CD4-positive, alpha-beta T cell (primary cell): ENCODE data around the gene SP6. TPM values are rescaled to one million over a fixed set of nuclear protein-coding genes. Genes with fewer than 3 reads are reported as not detected.

Experiments used
- ATAC-seq: fragments of 200-7000 bp; cut with Tn5 transposase; one replicate; pipeline ENCODE4 v1.10.0; 2022; ENCODE audit warnings: mild to moderate bottlenecking; ENCODE audit not compliant: poor library complexity
- CTCF ChIA-PET: fragments of 350-600 bp; sonication (Branson Sonifier 250); formaldehyde crosslinking; loops from one replicate; lab custom pipeline; 2021; ENCODE audit warnings: antibody characterized with exemption, inconsistent platforms; lab: Charles Lee
- POLR2A ChIA-PET: fragments of 350-600 bp; sonication (Branson Sonifier 250); formaldehyde crosslinking; loops from one replicate; lab custom pipeline; 2021; ENCODE audit warnings: antibody characterized with exemption, inconsistent platforms; lab: Charles Lee
- DNase-seq, 14 experiments: peaks; one replicate each; pipeline ENCODE4 v3.0.0-alpha.2; 2013 to 2020; ENCODE audit warnings: mixed read lengths in 2 of 14
- H3K27ac ChIP-seq, 2 donors: one replicate each; pipeline versions ENCODE4 v1.5.1 to v1.7.0; 2013; ENCODE audit warnings: low read length in 2 of 2, low read depth in 1 of 2, mild to moderate bottlenecking in 1 of 2
- H3K27me3 ChIP-seq, 2 experiments: 1 replicate in 1 of 2; 2 replicates in 1 of 2; pipeline versions ENCODE4 v1.6.1 to v1.7.0; 2013; ENCODE audit warnings: low read length in 2 of 2, control low read depth in 1 of 2, mild to moderate bottlenecking in 1 of 2, moderate library complexity in 1 of 2; ENCODE audit not compliant: insufficient read depth in 2 of 2, control insufficient read depth in 1 of 2
- H3K36me3 ChIP-seq: one replicate; pipeline ENCODE4 v1.6.1; 2013; ENCODE audit warnings: low read length, control low read depth; ENCODE audit not compliant: insufficient read depth
- H3K4me1 ChIP-seq: one replicate; pipeline ENCODE4 v1.6.1; 2013; ENCODE audit warnings: low read length, control low read depth; ENCODE audit not compliant: insufficient read depth
- H3K4me3 ChIP-seq: one replicate; pipeline ENCODE4 v1.5.1; 2013; ENCODE audit warnings: mild to moderate bottlenecking, low read length, moderate library complexity
- H3K9me3 ChIP-seq, 2 experiments: 1 replicate in 1 of 2; 2 replicates in 1 of 2; pipeline versions ENCODE4 v1.6.1 to v1.7.0; 2013; ENCODE audit warnings: low read length in 2 of 2, mild to moderate bottlenecking in 2 of 2, control low read depth in 1 of 2, moderate library complexity in 1 of 2; ENCODE audit not compliant: control insufficient read depth in 1 of 2, insufficient read depth in 1 of 2
- H3K27ac Mint-ChIP-seq: one replicate; pipeline ENCODE4 v1.8.0; 2020; ENCODE audit warnings: mixed read lengths
- H3K27me3 Mint-ChIP-seq: one replicate; pipeline ENCODE4 v1.8.0; 2021; ENCODE audit warnings: mixed read lengths
- H3K36me3 Mint-ChIP-seq: one replicate; pipeline ENCODE4 v1.8.0; 2021; ENCODE audit warnings: low read depth, mixed read lengths
- H3K4me1 Mint-ChIP-seq: one replicate; pipeline ENCODE4 v1.8.0; 2021; ENCODE audit warnings: low read depth, mixed read lengths
- H3K4me3 Mint-ChIP-seq: one replicate; pipeline ENCODE4 v1.8.0; 2020; ENCODE audit warnings: mild to moderate bottlenecking, mixed read lengths
- H3K9me3 Mint-ChIP-seq: one replicate; pipeline ENCODE4 v1.8.0; 2020; ENCODE audit warnings: mixed read lengths
- intact Hi-C, 2 experiments: fragments of 100-400 bp; cut with DNase I in 1 of 2; cut with micrococcal nuclease in 1 of 2; formaldehyde crosslinking; loops; one replicate each; pipeline versions ENCODE4 v1.15.1 to v1.9.0; 2023 to 2025; cut with DNase I, micrococcal nuclease
- total RNA-seq, 174 experiments: library from RNA in 2 of 174; stranded (reverse) in 2 of 174; gene quantifications; one replicate each; pipeline ENCODE4 v1.2.3 and lab custom pipeline; 2021 to 2026
- TF ChIP-seq, protein P1 (sequence below): fragments of 200-600 bp; IDR thresholded peaks from one replicate; pipeline ENCODE4 v1.8.0; 2022; ENCODE audit warnings: antibody characterized with exemption, mild to moderate bottlenecking

The SP6 gene
- total RNA-seq, 2 experiments from 2014 or later: 0.17 to 0.27 TPM

DNA sequence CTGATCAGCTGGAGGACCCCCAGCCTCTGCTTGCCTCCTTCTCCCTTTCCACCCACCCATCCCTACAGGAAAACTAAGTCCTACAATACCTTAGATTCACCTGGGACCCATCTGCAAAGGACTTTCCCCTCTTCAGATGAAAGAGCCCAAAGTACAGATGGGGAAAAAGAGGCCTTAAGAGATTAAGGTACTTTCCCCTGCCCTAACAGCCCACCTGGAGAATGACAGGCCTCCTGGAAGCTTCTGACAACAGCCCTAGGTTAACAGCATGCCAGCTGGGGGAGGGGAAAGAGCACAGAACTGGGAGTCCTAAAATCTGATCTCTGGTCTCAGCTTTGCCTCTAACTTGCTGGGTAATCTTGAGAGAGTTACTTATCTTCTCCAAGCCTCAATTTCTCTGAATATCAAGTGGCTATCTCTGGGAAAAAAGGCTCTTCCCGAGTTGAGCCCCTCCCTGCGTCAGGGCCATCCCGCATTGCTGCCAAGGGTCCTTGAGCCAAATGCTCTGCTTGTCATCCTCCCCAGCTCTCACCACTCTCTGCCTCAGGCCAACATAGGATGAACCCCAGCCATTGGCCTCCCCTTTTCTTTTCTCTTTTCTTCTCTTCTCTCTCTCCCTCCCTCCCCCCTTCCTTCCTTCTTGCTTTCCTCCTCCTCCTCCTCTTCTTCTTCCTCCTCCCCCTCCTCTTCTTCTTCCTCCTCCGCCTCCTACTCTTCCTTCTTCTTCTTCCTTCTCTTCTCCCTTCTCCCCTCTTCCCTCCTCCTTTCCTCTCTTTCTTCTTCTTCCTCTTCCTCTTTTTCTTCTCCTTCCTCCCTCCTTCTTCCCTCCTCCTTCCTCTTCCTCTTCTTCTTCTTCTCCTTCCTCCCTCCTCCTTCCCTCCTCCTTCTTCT is 22.5 kb upstream of the SP6 start:
- Mint-ChIP-seq H3K4me1 (no peaks in the 10 kb centered on the region), H3K27me3 (peaks cover 76% of the 10 kb centered on the region), H3K27ac (no peak overlapping the region), H3K36me3 (no peaks in the 10 kb centered on the region), H3K9me3 (no peaks in the 10 kb centered on the region), H3K4me3 (no peak overlapping the region)
- no peaks in the 10 kb centered on the region for H3K36me3 ChIP-seq
- POLR2A ChIA-PET: no interaction called here
- CTCF ChIA-PET: interaction anchor here (1.2 kb wide), 1 partner anchor 32 kb away, joined by 4 read pairs; the partner anchor contains the start of gene SCRN2
- peaks cover 0 to 8% of the 10 kb centered on the region in 2 experiments for H3K9me3 ChIP-seq
- intact Hi-C loops: no loop called here
- TF ChIP-seq, protein P1, sequence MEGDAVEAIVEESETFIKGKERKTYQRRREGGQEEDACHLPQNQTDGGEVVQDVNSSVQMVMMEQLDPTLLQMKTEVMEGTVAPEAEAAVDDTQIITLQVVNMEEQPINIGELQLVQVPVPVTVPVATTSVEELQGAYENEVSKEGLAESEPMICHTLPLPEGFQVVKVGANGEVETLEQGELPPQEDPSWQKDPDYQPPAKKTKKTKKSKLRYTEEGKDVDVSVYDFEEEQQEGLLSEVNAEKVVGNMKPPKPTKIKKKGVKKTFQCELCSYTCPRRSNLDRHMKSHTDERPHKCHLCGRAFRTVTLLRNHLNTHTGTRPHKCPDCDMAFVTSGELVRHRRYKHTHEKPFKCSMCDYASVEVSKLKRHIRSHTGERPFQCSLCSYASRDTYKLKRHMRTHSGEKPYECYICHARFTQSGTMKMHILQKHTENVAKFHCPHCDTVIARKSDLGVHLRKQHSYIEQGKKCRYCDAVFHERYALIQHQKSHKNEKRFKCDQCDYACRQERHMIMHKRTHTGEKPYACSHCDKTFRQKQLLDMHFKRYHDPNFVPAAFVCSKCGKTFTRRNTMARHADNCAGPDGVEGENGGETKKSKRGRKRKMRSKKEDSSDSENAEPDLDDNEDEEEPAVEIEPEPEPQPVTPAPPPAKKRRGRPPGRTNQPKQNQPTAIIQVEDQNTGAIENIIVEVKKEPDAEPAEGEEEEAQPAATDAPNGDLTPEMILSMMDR: no peak
- DNase-seq (no peak), ATAC-seq (no peak)
- H3K4me1 ChIP-seq: no peaks in the 10 kb centered on the region
- no peak overlapping the region for H3K4me3 ChIP-seq
- no peak overlapping the region for H3K27ac ChIP-seq
- peaks cover 31 to 43% of the 10 kb centered on the region in 2 experiments for H3K27me3 ChIP-seq

- Mint-ChIP-seq H3K4me3 (no peak overlapping the region), H3K27me3 (peaks cover 76% of the 10 kb centered on the region), H3K4me1 (no peaks in the 10 kb centered on the region), H3K9me3 (no peaks in the 10 kb centered on the region), H3K36me3 (no peaks in the 10 kb centered on the region), H3K27ac (no peak overlapping the region)
- H3K9me3 ChIP-seq: peaks cover 0 to 8% of the 10 kb centered on the region in 2 experiments
- no peak overlapping the region for H3K27ac ChIP-seq
- ATAC-seq: no peak
- ChIA-PET POLR2A (no interaction called here), CTCF (interaction anchor here (1.2 kb wide), 1 partner anchor 31 kb away, joined by 4 read pairs; the partner anchor contains the start of gene SCRN2)
- no peaks in the 10 kb centered on the region for H3K36me3 ChIP-seq
- no peaks in the 10 kb centered on the region for H3K4me1 ChIP-seq
- intact Hi-C loops: no loop called here
- no peak for DNase-seq
- TF ChIP-seq, protein P1: no peak
- no peak overlapping the region for H3K4me3 ChIP-seq
- peaks cover 28 to 42% of the 10 kb centered on the region in 2 experiments for H3K27me3 ChIP-seq
Measured at GRCh38 chr17:47872651-47873161, 21.7 kb upstream of the SP6 start.

DNA sequence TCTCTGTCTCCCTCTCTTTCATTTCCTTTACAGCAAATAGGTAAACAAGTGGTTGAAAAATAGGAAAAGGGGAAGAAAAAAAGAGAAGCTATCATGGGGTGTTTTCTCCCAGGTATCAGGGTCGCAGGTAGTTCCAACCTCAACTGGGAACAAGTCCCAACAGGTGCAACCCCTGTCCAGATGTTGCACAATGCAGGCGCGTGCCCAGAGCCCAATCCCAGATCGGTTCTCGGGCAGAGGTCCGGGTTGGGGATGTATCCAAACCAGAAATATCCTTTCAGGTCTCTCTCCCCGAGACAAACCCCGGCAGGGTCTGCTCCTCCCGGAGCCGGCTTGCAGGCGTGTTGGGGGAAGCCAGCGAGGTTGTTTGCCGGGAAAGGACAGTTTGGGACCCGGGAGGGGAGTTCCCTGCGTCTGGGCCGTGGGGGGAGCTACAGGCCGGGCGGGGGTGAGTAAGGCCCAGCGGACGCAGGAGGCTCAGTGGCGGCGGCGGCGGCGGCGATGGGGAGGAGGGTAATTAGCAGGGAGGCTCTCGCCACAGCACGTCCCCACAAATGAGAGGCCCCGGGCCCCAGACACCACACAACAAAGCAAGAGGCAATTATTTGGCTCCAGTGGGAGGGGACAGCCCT is 21.2 kb upstream of the SP6 start:
- Histone ChIP-seq H3K36me3 (no peaks in the 10 kb centered on the region), H3K27me3 (peaks cover 28 to 42% of the 10 kb centered on the region in 2 experiments), H3K4me1 (no peaks in the 10 kb centered on the region), H3K27ac (no peak overlapping the region), H3K4me3 (no peak overlapping the region), H3K9me3 (peaks cover 0 to 8% of the 10 kb centered on the region in 2 experiments)
- Mint-ChIP-seq H3K9me3 (no peaks in the 10 kb centered on the region), H3K4me3 (no peak overlapping the region), H3K36me3 (no peaks in the 10 kb centered on the region), H3K27ac (no peak overlapping the region), H3K4me1 (no peaks in the 10 kb centered on the region), H3K27me3 (peaks cover 74% of the 10 kb centered on the region)
- CTCF ChIA-PET: no interaction called here
- TF ChIP-seq, protein P1: no peak
- no peak for DNase-seq
- POLR2A ChIA-PET: no interaction called here
- ATAC-seq: no peak
- intact Hi-C loops: no loop called here
